ENCODE data around the gene RBM4.

Gene RBM4

DNA sequence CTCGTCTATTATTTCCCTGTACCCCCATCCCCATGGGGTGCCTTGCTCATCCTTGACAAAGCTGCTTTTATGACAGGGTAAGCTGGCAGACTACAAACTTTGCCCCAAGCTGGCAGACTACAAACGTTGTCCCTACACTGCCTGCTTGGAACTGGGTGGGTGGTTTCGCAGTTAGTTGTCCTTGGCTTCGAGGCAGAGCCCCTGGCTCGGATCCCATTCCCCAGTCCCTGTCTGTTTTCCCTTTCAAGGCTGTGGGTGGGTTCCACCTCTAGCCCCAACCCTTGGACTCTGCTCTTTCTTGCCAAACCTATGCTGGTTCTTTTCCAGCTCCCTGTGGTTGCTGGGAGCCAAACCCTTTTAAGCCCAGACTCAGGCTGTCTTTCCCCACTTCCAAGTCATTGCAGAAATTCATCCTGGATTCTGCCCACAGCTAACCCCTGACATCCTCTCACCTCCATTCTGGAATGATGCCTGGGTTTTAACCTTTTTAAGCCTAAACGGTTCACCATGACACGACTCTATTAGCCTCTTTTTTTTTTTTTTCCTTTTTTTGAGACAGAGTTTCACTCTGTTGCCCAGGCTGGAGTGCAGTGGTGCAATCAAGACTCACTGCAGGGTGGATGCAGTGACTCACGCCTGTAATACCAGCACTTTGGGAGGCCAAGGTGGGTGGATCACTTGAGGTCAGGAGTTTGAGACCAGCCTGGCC lies 31.2 kb upstream of the RBM4 start:
- no peaks in the 10 kb centered on the region for H3K9me3 Mint-ChIP-seq
- H3K36me3 Mint-ChIP-seq (ENCODE audit: low read depth): peaks cover 17% of the 10 kb centered on the region
- H3K4me3 Mint-ChIP-seq: no peak overlapping the region
- no peaks in the 10 kb centered on the region for H3K27me3 Mint-ChIP-seq
- H3K27ac Mint-ChIP-seq: no peak overlapping the region
- H3K4me1 Mint-ChIP-seq (ENCODE audit: low read depth): peaks cover 19% of the 10 kb centered on the region

DNA sequence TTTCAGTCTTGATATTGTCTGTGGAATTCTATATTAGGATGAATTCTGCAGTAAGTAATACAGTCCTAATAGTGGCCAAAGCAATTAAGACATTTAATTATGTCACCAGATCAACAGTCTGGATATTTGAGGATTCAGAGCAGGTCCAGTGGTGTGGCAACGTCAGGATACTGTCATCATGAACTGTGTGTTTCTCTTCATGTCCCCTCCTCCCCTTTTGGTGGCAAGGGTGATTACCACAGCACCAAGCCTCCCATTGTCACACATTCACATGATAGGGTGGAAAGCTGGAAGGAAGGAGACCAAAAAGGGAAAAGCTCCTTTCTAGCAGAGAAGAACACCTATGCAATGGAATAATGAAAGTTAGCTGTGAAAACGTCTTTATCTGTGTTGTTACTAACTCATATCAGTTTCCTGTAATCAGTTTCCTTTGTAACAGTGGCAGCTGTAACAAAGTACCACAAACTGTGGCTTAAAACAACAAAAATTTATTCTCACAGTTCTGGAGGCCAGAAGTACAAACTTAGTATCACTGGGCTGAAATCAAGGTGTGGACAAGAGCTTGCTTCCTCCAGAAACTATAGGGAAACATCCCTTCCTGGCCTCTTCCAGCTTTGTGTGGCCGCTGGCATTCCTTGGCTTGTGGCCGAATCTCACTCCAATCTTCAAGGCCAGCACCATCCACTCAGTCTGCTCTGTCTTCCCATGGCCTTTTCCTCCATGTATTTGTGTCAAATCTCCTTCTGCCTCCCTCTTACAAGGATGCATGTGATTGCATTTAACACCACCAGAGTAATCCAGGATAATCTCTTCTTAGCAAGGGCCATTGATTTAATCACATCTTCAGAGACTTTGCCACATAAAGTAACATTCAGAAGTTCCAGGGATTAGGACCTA lies 28.5 kb upstream of the RBM4 start:
- no peaks in the 10 kb centered on the region for H3K9me3 Mint-ChIP-seq
- H3K4me1 Mint-ChIP-seq (ENCODE audit: low read depth): peaks cover 22% of the 10 kb centered on the region
- no peak overlapping the region for H3K4me3 Mint-ChIP-seq
- peaks cover 6% of the 10 kb centered on the region for H3K36me3 Mint-ChIP-seq (ENCODE audit: low read depth)
- H3K27ac Mint-ChIP-seq: peak overlapping the region; percentile 11
- H3K27me3 Mint-ChIP-seq: no peaks in the 10 kb centered on the region

DNA sequence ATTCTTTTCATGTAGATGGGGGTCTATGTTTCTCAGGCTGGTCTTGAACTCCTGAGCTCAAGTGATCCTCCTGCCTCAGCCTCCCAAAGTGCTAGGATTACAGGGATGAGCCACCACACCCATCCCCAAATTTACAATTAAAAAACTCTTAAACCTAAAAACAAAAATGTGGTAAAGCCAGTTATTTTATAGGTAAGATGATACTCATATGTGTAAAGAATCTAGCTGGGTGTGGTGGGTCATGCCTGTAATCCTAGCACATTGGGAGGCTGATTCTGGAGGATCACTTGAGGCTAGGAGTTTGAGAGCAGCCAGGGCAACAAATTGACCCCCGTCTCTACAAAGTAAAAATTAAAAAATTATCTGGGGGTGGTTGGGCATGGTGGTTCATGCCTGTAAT lies 26.0 kb upstream of the RBM4 start:
- Mint-ChIP-seq H3K36me3 (ENCODE audit: low read depth) (peaks cover 10% of the 10 kb centered on the region), H3K9me3 (no peaks in the 10 kb centered on the region), H3K4me3 (no peak overlapping the region), H3K27ac (no peak overlapping the region), H3K27me3 (no peaks in the 10 kb centered on the region), H3K4me1 (ENCODE audit: low read depth) (peaks cover 29% of the 10 kb centered on the region)

DNA sequence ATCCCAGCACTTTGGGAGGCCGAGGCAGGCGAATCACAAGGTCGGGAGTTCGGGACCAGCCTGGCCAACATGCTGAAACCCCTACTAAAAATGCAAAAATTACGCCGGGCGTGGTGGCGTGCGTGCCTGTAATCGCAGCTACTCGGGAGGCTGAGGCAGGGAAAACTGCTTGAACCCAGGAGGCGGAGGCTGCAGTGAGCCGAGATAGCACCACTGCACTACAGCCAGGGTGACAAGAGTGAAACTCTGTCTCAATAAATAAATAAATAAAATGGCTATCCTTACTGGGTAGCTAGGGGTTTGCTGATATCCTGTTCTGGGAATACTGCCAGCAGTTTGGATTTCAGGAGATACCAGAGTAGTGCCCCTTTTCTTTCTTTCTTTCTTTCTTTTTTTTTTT lies 24.4 kb upstream of the RBM4 start:
- H3K27me3 Mint-ChIP-seq: no peaks in the 10 kb centered on the region
- peaks cover 42% of the 10 kb centered on the region for H3K4me1 Mint-ChIP-seq (ENCODE audit: low read depth)
- no peak overlapping the region for H3K4me3 Mint-ChIP-seq
- H3K36me3 Mint-ChIP-seq (ENCODE audit: low read depth): peaks cover 26% of the 10 kb centered on the region
- H3K27ac Mint-ChIP-seq: no peak overlapping the region
- H3K9me3 Mint-ChIP-seq: no peaks in the 10 kb centered on the region

DNA sequence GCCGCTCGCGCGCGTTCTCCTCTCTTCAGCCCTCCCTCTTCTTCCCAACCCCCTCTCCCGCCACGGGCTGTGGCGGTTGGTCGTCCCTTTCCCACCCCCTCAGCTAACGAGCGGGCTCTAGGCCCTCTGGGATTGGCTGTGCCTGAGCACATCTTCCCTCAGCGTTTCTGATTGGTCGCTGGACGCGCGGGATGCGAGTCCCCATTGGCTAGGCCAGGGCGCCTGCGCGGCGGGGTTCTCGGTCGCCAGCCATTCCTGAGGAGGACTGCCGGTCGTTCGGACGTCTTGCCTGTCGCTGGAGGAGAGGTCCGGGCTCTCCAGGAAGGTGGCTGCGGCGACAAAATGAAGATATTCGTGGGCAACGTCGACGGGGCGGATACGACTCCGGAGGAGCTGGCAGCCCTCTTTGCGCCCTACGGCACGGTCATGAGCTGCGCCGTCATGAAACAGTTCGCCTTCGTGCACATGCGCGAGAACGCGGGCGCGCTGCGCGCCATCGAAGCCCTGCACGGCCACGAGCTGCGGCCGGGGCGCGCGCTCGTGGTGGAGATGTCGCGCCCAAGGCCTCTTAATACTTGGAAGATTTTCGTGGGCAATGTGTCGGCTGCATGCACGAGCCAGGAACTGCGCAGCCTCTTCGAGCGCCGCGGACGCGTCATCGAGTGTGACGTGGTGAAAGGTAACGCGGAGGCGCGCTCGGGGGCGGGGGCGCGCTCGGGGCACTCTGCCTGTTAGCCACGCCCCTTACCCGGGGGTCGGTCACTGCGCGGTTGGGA lies 21.9 kb upstream of the RBM4 start, which contains the start of gene RBM14:
Gene RBM14, plus strand, starts transcription at position 252 of the 776 bp plus-strand sequence. Its CDS starts 91 bp downstream, at position 343.
- peaks cover 48% of the 10 kb centered on the region for H3K36me3 Mint-ChIP-seq (ENCODE audit: low read depth)

DNA sequence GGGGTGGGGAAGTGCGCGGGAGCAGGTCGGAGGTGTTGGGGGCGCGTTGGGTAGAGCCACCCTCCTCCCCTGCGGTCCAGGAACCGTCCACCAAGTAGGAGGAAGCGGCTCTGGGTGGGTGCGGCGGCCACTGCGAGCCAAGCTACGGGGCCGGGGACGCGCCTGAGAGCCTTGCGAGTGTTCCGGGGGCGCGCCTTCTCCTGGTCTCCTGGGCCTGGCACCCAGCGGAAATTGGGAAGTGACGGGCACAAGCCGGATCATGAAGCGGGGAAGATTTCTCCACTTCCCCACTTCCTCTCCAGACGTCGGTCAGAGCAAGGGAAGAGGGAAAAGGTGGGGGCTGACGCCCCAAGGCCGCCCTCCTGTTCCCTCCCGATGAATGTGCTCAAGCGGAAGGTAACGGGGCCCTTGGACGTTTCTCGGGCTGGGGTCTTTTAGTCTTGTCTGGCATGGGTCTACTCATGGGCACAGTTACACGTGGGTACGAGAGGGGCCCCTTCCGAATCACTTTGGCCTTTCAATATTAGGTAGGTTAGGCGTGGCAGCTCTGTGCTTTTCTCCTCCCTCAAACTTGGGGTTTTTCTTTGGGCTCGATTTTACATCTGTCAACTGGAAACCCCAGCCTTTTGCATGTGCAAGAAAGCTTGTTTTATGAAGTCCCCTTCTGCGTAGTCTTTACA lies 21.2 kb upstream of the RBM4 start:
- peaks cover 54% of the 10 kb centered on the region for H3K4me1 Mint-ChIP-seq (ENCODE audit: low read depth)
- peak overlapping the region; percentile 98 for H3K27ac Mint-ChIP-seq
- H3K36me3 Mint-ChIP-seq (ENCODE audit: low read depth): peaks cover 55% of the 10 kb centered on the region
- H3K4me3 Mint-ChIP-seq: peak overlapping the region; percentile 96
- no peaks in the 10 kb centered on the region for H3K9me3 Mint-ChIP-seq
- H3K27me3 Mint-ChIP-seq: no peaks in the 10 kb centered on the region

More for the DNA sequence above, 21.9 kb upstream of the RBM4 start, which contains the start of gene RBM14:
- Mint-ChIP-seq H3K27me3 (no peaks in the 10 kb centered on the region), H3K9me3 (no peaks in the 10 kb centered on the region), H3K4me3 (peak within 1 kb of the TSS; percentile 96), H3K4me1 (ENCODE audit: low read depth) (peaks cover 47% of the 10 kb centered on the region), H3K27ac (peak within 1 kb of the TSS; percentile 98)

DNA sequence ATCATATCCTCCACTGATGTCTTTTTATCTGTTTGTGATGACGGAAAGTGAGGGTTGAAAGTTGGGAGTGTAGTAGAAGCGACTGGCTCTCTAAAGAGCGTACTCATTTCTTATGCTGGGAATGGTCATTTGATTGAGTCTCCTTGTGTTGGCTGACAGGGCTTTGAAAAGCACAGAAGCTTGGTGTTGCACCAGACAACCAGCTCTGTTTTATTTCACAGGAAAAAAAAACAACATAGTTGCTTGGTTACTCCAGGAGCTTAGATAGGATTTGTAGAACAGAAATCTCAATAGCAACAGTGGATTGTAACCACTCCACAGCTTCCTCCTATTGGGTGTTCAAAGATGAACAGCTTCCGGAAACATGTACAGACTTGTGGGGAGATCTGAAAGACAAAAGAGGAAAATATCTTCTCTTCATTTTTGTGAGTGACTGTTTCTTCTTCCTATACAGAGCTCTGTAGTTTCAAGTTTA lies 19.4 kb upstream of the RBM4 start:
- Mint-ChIP-seq H3K36me3 (ENCODE audit: low read depth) (peaks cover 74% of the 10 kb centered on the region), H3K9me3 (no peaks in the 10 kb centered on the region), H3K27me3 (no peaks in the 10 kb centered on the region), H3K4me3 (peak overlapping the region; percentile 96), H3K4me1 (ENCODE audit: low read depth) (peaks cover 72% of the 10 kb centered on the region), H3K27ac (peak overlapping the region; percentile 98)

DNA sequence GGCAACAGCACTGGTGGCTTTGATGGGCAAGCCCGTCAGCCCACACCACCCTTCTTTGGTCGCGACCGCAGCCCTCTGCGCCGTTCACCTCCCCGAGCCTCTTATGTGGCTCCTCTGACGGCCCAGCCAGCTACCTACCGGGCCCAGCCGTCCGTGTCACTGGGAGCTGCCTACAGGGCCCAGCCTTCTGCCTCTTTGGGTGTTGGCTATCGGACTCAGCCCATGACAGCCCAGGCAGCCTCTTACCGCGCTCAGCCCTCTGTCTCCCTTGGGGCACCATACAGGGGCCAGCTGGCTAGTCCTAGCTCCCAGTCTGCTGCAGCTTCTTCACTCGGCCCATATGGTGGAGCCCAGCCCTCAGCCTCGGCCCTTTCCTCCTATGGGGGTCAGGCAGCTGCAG lies 14.1 kb upstream of the RBM4 start:
- peaks cover 72% of the 10 kb centered on the region for H3K4me1 Mint-ChIP-seq (ENCODE audit: low read depth)
- H3K27ac Mint-ChIP-seq: no peak overlapping the region
- H3K36me3 Mint-ChIP-seq (ENCODE audit: low read depth): peaks cover 84% of the 10 kb centered on the region
- no peaks in the 10 kb centered on the region for H3K9me3 Mint-ChIP-seq
- no peaks in the 10 kb centered on the region for H3K27me3 Mint-ChIP-seq
- H3K4me3 Mint-ChIP-seq: no peak overlapping the region

DNA sequence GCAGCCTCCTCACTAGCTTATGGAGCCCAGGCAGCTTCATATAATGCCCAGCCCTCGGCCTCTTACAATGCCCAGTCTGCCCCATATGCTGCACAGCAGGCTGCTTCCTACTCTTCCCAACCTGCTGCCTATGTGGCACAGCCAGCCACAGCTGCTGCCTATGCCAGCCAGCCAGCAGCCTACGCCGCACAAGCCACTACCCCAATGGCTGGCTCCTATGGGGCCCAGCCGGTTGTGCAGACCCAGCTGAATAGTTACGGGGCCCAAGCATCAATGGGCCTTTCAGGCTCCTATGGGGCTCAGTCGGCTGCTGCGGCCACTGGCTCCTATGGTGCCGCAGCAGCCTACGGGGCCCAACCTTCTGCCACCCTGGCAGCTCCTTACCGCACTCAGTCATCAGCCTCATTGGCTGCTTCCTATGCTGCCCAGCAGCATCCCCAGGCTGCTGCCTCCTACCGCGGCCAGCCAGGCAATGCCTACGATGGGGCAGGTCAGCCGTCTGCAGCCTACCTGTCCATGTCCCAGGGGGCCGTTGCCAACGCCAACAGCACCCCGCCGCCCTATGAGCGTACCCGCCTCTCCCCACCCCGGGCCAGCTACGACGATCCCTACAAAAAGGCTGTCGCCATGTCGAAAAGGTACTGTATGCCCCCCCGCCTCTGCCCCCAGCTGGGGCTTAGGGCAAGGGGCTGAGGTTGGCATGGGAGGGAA lies 13.3 kb upstream of the RBM4 start:
- Mint-ChIP-seq H3K27me3 (no peaks in the 10 kb centered on the region), H3K4me3 (no peak overlapping the region), H3K36me3 (ENCODE audit: low read depth) (peaks cover 86% of the 10 kb centered on the region), H3K9me3 (no peaks in the 10 kb centered on the region), H3K27ac (no peak overlapping the region), H3K4me1 (ENCODE audit: low read depth) (peaks cover 73% of the 10 kb centered on the region)

DNA sequence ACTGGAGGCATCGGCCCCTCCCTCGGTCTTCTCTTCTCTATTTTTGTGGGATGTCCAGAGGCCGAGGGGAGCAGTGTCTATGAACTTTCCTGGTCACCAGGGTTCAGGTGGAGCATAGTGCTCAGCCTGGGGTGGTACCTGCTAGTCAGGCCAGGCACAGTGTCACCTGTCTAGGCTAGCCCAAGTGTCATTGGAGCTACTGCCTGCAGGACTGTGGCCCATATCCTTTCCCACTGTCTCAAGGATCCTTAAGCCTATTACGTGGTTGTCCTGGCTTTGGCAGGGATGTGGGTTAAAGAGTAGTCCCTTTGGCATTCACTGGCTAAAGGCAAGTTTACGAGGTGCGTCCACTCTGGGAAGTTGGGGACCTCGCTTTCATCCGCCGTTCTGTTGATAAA lies 12.8 kb upstream of the RBM4 start:
- H3K4me1 Mint-ChIP-seq (ENCODE audit: low read depth): peaks cover 69% of the 10 kb centered on the region
- no peaks in the 10 kb centered on the region for H3K27me3 Mint-ChIP-seq
- no peak overlapping the region for H3K4me3 Mint-ChIP-seq
- no peaks in the 10 kb centered on the region for H3K9me3 Mint-ChIP-seq
- no peak overlapping the region for H3K27ac Mint-ChIP-seq
- peaks cover 83% of the 10 kb centered on the region for H3K36me3 Mint-ChIP-seq (ENCODE audit: low read depth)

DNA sequence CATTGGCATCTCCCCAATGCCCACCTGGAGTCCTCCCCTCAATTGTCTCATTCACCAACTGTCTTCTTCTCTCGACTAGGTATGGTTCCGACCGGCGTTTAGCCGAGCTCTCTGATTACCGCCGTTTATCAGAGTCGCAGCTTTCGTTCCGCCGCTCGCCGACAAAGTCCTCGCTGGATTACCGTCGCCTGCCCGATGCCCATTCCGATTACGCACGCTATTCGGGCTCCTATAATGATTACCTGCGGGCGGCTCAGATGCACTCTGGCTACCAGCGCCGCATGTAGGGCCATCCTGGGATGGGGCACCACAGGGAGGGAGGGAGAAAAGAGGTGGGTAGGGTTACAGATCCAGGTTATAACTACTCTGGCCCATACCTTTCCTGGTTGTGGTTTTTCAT lies 12.1 kb upstream of the RBM4 start:
- no peaks in the 10 kb centered on the region for H3K9me3 Mint-ChIP-seq
- peaks cover 63% of the 10 kb centered on the region for H3K4me1 Mint-ChIP-seq (ENCODE audit: low read depth)
- no peak overlapping the region for H3K4me3 Mint-ChIP-seq
- peaks cover 78% of the 10 kb centered on the region for H3K36me3 Mint-ChIP-seq (ENCODE audit: low read depth)
- H3K27me3 Mint-ChIP-seq: no peaks in the 10 kb centered on the region
- H3K27ac Mint-ChIP-seq: no peak overlapping the region

DNA sequence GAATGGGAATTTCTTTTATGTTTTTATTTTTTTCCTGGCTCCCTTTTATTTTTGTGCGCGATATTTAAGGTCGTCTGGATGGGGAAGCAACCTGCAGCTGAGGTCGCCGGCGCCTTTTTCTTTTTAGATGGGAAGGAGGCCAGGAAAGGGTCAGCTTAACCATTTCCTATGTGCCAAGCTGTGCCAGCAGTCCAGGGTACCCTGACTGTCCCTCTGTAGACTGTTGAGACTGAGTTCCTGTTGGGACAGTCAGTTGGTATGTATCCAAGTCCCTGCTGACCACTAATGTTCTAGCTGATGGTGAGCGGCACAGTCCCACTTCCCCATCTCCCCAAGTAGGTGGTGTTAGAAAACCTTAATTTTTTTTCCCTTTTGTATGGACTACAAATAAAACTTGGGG lies 11.6 kb upstream of the RBM4 start:
- Mint-ChIP-seq H3K27me3 (no peaks in the 10 kb centered on the region), H3K9me3 (no peaks in the 10 kb centered on the region), H3K4me3 (no peak overlapping the region), H3K36me3 (ENCODE audit: low read depth) (peaks cover 75% of the 10 kb centered on the region), H3K4me1 (ENCODE audit: low read depth) (peaks cover 61% of the 10 kb centered on the region), H3K27ac (no peak overlapping the region)

DNA sequence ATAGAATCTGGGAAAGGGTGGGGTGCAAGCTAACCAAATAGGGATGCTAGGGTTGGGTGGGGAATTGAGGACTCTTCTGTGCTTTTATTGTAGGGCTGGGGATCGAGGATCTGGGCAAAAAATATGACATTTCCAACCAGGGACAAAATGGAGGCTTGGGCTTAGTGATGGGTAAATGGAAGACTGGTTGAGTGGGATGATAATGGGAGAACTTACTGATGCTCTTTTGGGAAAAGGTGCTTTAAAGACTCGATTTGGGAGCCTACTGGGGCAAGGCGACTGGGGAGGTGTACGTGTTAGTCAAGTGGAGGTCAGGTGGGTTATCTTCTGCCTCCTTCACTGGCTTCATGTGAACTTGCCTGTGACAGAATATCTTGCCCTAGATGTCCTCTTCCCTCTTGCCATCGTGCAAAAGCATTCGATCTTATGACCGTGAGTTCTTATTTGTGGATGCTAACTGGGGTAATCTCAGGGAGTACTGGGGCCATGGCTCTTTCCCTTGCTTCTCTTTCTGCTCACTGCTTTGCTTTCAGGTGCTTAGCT lies 10.4 kb upstream of the RBM4 start:
- H3K4me3 Mint-ChIP-seq: no peak overlapping the region

More for the DNA sequence above, 10.4 kb upstream of the RBM4 start:
- no peaks in the 10 kb centered on the region for H3K27me3 Mint-ChIP-seq
- H3K4me1 Mint-ChIP-seq (ENCODE audit: low read depth): peaks cover 53% of the 10 kb centered on the region
- peak overlapping the region; percentile 26 for H3K27ac Mint-ChIP-seq
- peaks cover 73% of the 10 kb centered on the region for H3K36me3 Mint-ChIP-seq (ENCODE audit: low read depth)
- no peaks in the 10 kb centered on the region for H3K9me3 Mint-ChIP-seq

Data from stimulated activated naive CD8-positive, alpha-beta T cell treated with anti-CD3 and anti-CD28 coated beads, Interleukin-15, Interleukin-2, amounts not matched to agents 100 ng/mL and 50 ng/mL, for 24 hours (primary cell).